ENCODE data around the gene CCT3. TPM values are rescaled to one million over a fixed set of nuclear protein-coding genes. Genes with fewer than 3 reads are reported as not detected.

CCT3 gene
- total RNA-seq, 1 donor from 2014 or later: 360 TPM

GRCh38 chr1:156366378-156367166 is 28.5 kb upstream of the CCT3 start:
- TF ChIP-seq, protein P1, sequence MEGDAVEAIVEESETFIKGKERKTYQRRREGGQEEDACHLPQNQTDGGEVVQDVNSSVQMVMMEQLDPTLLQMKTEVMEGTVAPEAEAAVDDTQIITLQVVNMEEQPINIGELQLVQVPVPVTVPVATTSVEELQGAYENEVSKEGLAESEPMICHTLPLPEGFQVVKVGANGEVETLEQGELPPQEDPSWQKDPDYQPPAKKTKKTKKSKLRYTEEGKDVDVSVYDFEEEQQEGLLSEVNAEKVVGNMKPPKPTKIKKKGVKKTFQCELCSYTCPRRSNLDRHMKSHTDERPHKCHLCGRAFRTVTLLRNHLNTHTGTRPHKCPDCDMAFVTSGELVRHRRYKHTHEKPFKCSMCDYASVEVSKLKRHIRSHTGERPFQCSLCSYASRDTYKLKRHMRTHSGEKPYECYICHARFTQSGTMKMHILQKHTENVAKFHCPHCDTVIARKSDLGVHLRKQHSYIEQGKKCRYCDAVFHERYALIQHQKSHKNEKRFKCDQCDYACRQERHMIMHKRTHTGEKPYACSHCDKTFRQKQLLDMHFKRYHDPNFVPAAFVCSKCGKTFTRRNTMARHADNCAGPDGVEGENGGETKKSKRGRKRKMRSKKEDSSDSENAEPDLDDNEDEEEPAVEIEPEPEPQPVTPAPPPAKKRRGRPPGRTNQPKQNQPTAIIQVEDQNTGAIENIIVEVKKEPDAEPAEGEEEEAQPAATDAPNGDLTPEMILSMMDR (IDR thresholded peaks at IDR 0.05; ENCODE audit: insufficient read depth, low read depth, low read length): no peak
- no peak for TF ChIP-seq EZH2 (IDR thresholded peaks at IDR 0.05; ENCODE audit: insufficient read depth, low read length)
- H3K36me3 Mint-ChIP-seq (ENCODE audit: low read depth, unreplicated experiment): peaks cover 13% of the 10 kb centered on the region

DNA sequence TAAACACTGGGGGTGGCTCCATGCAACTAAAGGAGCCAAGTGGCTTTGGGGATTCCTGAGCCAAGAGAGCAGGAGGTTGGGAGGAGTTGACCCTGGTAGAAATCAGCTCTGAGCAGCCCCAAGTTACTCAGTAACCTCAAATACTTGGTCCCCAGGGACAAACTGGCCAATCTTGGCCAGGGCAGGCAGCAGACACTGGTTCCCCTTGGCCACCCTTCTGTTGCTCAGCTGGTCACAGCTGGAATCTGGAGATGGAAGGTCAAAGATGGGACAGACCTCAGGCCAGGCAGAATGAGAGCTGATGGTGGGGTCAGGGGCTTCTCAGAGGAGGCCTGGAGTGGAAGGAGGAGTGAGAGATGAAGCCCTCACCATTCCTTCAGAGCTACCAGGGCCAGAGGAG is 27.7 kb upstream of the CCT3 start:
- Mint-ChIP-seq H3K27me3 (ENCODE audit: low read depth, unreplicated experiment) (peaks cover 45% of the 10 kb centered on the region), H3K4me1 (ENCODE audit: low read depth, unreplicated experiment) (peaks cover 7% of the 10 kb centered on the region), H3K36me3 (ENCODE audit: low read depth, unreplicated experiment) (peaks cover 13% of the 10 kb centered on the region), H3K9me3 (ENCODE audit: unreplicated experiment) (peaks cover 16% of the 10 kb centered on the region), H3K4me3 (ENCODE audit: unreplicated experiment) (no peak overlapping the region), H3K27ac (ENCODE audit: unreplicated experiment) (no peak overlapping the region)
- Histone ChIP-seq H3K4me1 (ENCODE audit: insufficient read depth, low read length) (peaks cover 8% of the 10 kb centered on the region), H3K27me3 (ENCODE audit: insufficient read depth, low read length) (peaks cover 21% of the 10 kb centered on the region), H3K27ac (ENCODE audit: low read depth, low read length) (no peak overlapping the region), H3K9ac (ENCODE audit: low read length) (no peak overlapping the region), H4K20me1 (ENCODE audit: insufficient read depth, low read length) (no peaks in the 10 kb centered on the region), H3K4me2 (ENCODE audit: low read length) (no peak overlapping the region), H3K36me3 (ENCODE audit: insufficient read depth, low read length) (no peaks in the 10 kb centered on the region), H3K79me2 (ENCODE audit: insufficient read depth, low read length) (no peaks in the 10 kb centered on the region), H2AFZ (ENCODE audit: low read depth, low read length) (no peak overlapping the region), H3K4me3 (ENCODE audit: insufficient read depth, low read depth, low read length) (no peak overlapping the region), H3K9me3 (ENCODE audit: insufficient read depth, low read depth, low read length) (no peaks in the 10 kb centered on the region)
- no peak for DNase-seq (ENCODE audit: low read depth)
- FAIRE-seq: no peak
- TF ChIP-seq, protein P1 (IDR thresholded peaks at IDR 0.05; ENCODE audit: insufficient read depth, low read depth, low read length): no peak
- no peak for TF ChIP-seq EZH2 (IDR thresholded peaks at IDR 0.05; ENCODE audit: insufficient read depth, low read length)

More at GRCh38 chr1:156366378-156367166, 28.5 kb upstream of the CCT3 start:
- Histone ChIP-seq H4K20me1 (ENCODE audit: insufficient read depth, low read length) (no peaks in the 10 kb centered on the region), H3K27ac (ENCODE audit: low read depth, low read length) (no peak overlapping the region), H3K9ac (ENCODE audit: low read length) (no peak overlapping the region), H3K27me3 (ENCODE audit: insufficient read depth, low read length) (peaks cover 21% of the 10 kb centered on the region), H3K4me3 (ENCODE audit: insufficient read depth, low read depth, low read length) (no peak overlapping the region), H3K36me3 (ENCODE audit: insufficient read depth, low read length) (no peaks in the 10 kb centered on the region), H3K79me2 (ENCODE audit: insufficient read depth, low read length) (no peaks in the 10 kb centered on the region), H3K9me3 (ENCODE audit: insufficient read depth, low read depth, low read length) (no peaks in the 10 kb centered on the region), H3K4me1 (ENCODE audit: insufficient read depth, low read length) (peaks cover 8% of the 10 kb centered on the region), H3K4me2 (ENCODE audit: low read length) (no peak overlapping the region), H2AFZ (ENCODE audit: low read depth, low read length) (no peak overlapping the region)
- FAIRE-seq (no peak), DNase-seq (ENCODE audit: low read depth) (no peak)
- Mint-ChIP-seq H3K27ac (ENCODE audit: unreplicated experiment) (no peak overlapping the region), H3K4me3 (ENCODE audit: unreplicated experiment) (no peak overlapping the region), H3K27me3 (ENCODE audit: low read depth, unreplicated experiment) (peaks cover 48% of the 10 kb centered on the region), H3K9me3 (ENCODE audit: unreplicated experiment) (peaks cover 16% of the 10 kb centered on the region), H3K4me1 (ENCODE audit: low read depth, unreplicated experiment) (peaks cover 7% of the 10 kb centered on the region)

DNA sequence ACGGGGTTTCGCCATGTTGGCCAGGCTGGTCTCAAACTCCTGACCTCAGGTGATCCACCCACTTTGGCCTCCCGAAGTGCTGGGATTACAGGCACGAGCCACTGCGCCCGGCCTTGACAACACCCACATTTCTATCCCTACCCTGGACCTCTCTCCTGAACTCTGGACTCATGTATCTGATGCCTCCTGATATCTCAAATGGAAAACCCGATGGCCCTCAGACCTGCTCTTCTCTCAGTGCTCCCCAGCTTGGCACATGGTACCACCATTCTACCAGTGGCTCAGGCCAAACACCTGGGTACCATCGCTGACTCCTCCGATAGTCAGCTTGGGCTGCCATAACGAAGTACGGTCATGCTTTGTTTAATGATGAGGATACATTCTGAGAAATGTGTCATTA is 22.4 kb upstream of the CCT3 start:
- Mint-ChIP-seq H3K4me1 (ENCODE audit: low read depth, unreplicated experiment) (peaks cover 4% of the 10 kb centered on the region), H3K4me3 (ENCODE audit: unreplicated experiment) (no peak overlapping the region), H3K27ac (ENCODE audit: unreplicated experiment) (no peak overlapping the region), H3K27me3 (ENCODE audit: low read depth, unreplicated experiment) (peaks cover 35% of the 10 kb centered on the region), H3K36me3 (ENCODE audit: low read depth, unreplicated experiment) (peaks cover 7% of the 10 kb centered on the region), H3K9me3 (ENCODE audit: unreplicated experiment) (peaks cover 13% of the 10 kb centered on the region)
- peaks cover 27% of the 10 kb centered on the region for H3K27me3 ChIP-seq (ENCODE audit: insufficient read depth, low read length)
- H3K27ac ChIP-seq (ENCODE audit: low read depth, low read length): no peak overlapping the region
- H3K36me3 ChIP-seq (ENCODE audit: insufficient read depth, low read length): no peaks in the 10 kb centered on the region
- no peaks in the 10 kb centered on the region for H3K4me1 ChIP-seq (ENCODE audit: insufficient read depth, low read length)
- no peak overlapping the region for H2AFZ ChIP-seq (ENCODE audit: low read depth, low read length)
- H3K4me2 ChIP-seq (ENCODE audit: low read length): no peak overlapping the region
- TF ChIP-seq, protein P1 (IDR thresholded peaks at IDR 0.05; ENCODE audit: insufficient read depth, low read depth, low read length): no peak
- no peak for TF ChIP-seq EZH2 (IDR thresholded peaks at IDR 0.05; ENCODE audit: insufficient read depth, low read length)
- H4K20me1 ChIP-seq (ENCODE audit: insufficient read depth, low read length): no peaks in the 10 kb centered on the region
- no peak for DNase-seq (ENCODE audit: low read depth)
- H3K4me3 ChIP-seq (ENCODE audit: insufficient read depth, low read depth, low read length): no peak overlapping the region
- no peak overlapping the region for H3K9ac ChIP-seq (ENCODE audit: low read length)
- no peaks in the 10 kb centered on the region for H3K79me2 ChIP-seq (ENCODE audit: insufficient read depth, low read length)
- FAIRE-seq: no peak
- no peaks in the 10 kb centered on the region for H3K9me3 ChIP-seq (ENCODE audit: insufficient read depth, low read depth, low read length)

All from astrocyte (in vitro differentiated cells and primary cell).